NCI-H526 treated with DMSO at 0.1 percent for 48 hours (cell line): Measurements from ENCODE around the gene NPHP3.

Experiments used
- DNase-seq: peaks from one replicate; lab custom pipeline; 2025; lab: John Stamatoyannopoulos, UW

The NPHP3 gene

DNA sequence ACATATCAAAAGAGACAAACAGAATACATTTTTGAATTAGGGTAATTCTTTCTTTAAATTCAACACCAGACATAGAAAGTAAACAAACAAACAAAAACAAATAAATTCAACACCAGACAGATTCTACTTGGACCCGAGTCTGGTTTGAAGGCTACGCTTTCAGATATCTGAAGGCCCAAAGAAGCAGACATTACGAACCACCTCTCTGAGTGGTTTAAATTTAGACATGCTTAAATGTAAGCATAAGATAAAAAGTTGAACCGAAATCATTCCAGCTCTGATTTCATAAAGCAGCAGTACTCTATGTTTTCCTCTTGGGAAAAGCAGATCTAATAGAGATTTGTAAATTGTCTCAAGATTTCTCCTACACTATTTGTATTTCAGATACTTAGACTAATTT is 32.2 kb downstream of the NPHP3 start:
- no peak for DNase-seq

DNA sequence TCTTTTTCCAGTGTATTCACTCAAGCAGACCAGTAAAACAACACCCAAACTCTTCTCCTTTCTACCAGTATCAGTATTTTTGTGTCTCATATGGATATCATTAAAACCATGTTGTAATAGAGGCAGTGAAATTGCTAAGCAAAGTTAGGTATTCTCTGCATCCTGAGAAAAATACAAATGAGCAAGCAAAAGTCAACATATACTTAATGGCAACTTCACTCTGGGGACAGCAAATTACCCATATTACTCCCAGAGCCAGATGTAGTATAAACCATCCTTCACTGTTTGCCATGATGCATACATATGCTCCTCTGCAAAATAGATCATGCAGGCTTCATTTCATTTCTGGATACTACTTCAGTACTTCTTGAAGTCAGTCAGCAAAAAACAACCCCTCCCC is 40.0 kb downstream of the NPHP3 start:
- no peak for DNase-seq

DNA sequence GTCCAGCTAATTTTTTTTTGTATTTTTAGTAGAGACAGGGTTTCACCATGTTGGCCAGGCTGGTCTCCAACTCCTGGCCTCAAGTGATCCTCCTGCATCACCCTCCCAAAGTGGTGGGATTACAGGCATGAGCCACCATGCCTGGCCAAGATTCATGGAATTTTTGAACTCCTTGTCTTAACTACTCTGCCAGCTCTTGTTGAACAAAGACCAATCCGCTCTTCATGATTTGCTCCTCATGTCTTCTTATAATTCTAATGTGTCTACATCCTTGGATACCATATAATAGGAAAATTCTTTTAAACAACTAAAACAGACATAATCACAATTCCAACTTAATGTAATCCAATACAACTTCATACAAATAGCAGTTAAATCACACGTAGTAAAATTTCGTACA is 40.8 kb downstream of the NPHP3 start:
- DNase-seq: no peak

DNA sequence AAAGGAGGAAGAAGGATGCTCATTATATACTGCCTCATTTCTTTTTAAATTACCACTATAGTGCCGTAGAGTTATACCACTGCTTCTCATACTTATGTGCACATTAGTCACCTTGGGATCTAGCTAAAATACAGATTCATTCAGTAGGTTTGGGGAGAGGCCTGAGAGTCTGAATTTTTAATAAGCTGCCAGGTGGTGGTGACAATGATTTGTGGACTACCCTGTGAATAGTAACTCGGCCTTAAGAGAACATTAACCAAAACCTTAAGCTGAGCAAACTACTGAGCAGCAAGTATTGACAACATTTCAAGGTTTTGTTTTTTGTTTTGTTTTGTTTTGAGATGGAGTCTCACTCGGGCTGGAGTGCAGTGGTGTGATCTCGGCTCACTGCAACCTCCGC is 42.3 kb downstream of the NPHP3 start:
- no peak for DNase-seq

DNA sequence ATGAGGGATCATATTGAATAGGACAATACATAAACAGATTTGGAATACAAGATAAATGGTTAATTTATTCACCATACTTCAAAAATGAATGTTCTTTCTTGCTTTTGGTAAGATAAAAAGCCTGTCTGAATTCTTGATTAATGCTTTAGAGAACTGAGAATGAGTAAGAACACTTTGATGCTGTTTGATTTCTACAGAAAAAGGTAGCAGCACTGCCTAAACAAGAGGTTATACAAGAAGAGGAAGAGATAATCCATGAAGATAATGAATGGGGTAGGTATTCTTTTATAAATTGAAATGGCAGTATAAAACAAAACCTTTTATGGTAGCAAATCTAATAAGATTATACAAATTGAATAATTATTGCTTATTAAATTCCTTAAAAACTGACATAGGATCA is 46.8 kb downstream of the NPHP3 start:
- DNase-seq: no peak

DNA sequence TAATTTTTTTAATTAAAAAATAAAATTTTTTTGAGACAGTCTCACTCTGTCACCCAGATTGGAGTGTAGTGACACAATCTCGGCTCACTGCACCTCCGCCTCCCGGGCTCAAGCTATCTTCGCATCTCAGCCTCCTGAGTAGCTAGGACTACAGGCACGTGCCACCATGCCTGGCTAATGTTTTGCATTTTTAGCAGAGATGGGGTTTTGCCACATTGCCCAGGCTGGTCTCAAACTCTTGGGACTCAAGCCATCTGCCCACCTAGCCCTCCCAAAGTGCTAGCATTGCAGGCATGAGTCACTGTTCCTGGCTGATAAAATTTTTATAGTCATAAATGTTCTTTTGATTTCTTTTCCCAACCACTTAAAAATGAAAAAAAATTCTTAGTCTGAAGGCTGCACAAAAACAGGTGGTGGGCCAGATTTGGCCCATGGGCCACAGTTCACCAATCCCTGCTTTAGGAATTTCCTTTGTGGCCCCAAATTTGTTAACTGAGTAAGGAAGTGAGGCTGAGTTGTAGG is 52.9 kb downstream of the NPHP3 start:
- DNase-seq: no peak

DNA sequence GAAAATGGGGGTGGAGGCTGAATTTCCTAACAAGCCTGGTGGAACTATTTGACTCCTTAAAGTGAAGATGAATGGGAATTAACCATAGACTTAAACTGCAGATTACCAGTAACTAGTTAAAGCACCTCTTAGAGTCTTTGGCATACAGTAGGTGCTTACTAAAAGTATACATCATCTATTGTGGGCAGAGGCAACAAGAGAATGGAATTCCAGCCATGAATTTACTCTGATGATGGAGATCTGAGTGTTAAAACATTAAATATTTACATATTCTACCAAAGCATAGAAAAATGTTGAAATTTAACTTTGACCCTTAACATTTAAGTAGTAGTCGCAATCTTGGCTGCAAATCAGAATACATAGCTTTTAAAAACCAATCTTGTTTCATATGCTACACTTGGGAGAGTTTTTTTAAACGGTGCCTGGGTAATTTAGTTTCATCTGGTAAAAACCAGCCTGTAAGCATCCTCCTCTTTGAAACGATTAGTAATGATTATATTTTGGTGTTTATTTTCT is 56.9 kb downstream of the NPHP3 start:
- no peak for DNase-seq

DNA sequence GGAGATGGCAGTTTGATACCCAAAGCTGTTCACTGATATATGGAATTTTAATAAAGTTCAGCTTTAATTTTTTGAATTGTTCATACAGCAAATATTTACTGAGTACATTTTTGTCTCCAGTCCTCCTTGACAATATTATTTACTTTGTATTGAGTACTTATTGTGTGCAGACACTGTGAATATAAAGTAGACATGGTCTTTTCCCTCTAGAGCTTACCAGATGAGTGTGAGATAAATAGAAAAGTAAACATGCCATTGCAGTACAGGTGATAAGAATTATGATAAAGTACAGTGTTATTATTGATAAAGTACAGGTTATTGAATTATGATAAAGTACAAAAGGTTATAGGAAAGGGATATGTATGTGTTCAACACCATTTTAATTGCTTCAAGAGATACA is 60.0 kb downstream of the NPHP3 start:
- DNase-seq: no peak

DNA sequence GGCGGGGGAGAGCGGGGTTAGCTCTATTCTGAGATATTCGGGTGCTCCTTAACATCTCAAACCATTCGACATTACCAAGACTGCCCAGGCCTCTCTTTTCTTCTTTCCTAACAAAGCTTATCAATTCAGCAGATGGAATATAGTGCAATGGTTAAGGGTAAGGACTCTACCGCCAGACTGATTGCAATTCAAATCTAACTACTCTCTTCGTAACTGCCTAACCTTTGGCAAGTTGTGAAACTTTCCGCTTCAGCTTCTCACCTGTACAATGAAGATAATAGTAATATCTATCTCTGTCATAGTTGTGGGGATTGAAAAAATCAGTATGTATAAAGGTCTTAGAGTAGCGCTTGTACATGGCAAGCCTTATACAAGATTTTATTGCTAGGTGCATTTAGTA is 61.1 kb downstream of the NPHP3 start:
- peak; percentile 33 for DNase-seq

DNA sequence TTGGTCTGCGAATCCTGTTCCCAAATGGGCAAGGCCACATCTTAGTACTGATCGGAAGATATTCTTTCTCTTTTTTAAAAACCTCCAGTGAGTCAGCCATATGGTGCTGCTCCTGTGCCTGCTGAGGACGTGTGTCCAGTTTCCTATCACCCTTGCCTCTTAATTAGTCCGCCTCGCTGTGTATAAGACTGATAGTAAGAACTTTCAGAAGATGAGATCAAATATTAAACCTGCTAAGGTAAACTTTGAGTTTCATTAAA is 61.5 kb downstream of the NPHP3 start:
- no peak for DNase-seq

DNA sequence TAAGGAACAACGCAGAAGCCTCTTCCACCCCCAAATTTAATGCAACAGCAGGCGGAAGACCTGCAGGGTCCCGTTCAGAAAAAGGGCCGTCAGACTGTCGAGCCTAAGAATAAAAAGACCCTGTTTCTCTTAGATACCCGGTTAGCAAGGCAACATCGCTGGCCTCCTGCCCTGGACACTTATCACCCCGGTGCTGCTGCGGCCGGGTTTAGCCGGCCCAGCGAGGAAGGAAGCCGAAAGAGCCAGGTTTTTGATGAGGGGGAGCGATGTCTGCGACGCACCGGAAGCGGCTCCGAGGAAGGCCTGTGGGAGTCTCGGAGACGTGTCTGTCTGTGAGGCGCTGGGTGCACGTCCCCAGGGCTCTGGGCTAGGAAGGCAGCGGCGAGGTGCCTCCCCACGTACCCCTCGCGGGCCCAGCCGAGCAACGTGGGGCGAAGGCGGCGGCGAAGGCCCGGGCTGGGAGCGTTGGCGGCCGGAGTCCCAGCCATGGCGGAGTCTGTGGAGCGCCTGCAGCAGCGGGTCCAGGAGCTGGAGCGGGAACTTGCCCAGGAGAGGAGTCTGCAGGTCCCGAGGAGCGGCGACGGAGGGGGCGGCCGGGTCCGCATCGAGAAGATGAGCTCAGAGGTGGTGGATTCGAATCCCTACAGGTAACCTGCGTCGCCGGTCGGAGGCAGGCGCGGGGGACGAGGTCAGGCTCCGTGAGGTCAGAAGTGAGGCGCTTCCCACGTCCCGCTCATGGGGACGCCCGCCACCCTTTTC is 62.0 kb downstream of the NPHP3 start, which contains the start of gene UBA5:
UBA5 (plus strand) TSS at position 278 of the 759 bp plus-strand sequence; CDS start at position 487, 209 bp downstream.
- DNase-seq: peak; percentile 85

DNA sequence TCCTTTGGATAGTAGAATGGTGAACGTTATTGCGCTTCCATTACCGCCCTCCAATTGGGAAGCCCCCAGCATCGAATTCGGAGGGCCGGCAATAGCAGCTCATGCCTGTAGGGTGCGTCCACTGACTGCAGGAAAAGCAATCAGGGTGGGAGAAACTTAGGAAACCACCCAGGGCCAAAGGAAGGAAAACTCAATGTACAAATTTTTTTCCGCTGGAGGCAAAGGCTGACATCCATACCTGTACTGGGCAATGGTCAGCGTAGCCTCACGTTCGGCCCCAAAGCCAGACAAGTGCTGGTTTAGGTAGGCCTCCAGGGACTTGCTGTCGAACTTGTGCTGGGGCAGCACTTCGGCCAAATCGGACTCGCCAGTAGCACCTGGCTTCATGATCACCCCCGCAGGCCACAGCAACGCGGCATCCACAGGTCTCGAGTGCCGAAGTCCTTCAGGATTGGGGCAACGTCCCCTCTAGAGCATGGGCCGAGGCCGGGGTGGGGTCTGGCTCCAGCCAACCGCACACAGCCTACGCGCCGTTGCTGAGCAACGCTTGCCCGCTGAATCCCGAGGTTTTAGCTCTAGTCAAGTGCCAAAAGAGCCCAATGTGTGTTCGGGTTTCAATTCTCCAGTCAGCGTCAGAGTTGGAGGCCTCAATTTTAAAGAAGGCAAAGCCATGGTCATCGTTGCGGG is 62.7 kb downstream of the NPHP3 start, which contains the start of gene ACAD11:
ACAD11 (minus strand) TSS at position 445 of the 687 bp plus-strand sequence; CDS start at position 387, 58 bp downstream.
- DNase-seq: peak; percentile 45

DNA sequence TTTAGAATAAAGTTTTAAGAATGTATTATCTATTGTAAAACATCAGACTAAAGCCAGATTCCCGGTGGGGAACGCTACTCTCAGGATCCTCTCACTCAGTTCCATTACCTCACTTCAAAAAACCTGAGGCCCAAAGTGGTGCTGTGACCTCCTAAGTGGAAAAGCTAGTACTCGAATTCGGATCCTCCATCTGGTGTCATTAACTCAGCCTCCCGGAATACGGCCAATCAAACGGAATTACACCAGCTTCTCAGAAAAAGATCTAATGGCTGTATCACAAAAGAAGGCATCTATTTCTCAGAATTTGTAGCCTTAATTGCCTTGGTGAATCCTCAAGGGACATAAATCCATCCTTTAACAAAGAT is 63.2 kb downstream of the NPHP3 start:
- DNase-seq: no peak

DNA sequence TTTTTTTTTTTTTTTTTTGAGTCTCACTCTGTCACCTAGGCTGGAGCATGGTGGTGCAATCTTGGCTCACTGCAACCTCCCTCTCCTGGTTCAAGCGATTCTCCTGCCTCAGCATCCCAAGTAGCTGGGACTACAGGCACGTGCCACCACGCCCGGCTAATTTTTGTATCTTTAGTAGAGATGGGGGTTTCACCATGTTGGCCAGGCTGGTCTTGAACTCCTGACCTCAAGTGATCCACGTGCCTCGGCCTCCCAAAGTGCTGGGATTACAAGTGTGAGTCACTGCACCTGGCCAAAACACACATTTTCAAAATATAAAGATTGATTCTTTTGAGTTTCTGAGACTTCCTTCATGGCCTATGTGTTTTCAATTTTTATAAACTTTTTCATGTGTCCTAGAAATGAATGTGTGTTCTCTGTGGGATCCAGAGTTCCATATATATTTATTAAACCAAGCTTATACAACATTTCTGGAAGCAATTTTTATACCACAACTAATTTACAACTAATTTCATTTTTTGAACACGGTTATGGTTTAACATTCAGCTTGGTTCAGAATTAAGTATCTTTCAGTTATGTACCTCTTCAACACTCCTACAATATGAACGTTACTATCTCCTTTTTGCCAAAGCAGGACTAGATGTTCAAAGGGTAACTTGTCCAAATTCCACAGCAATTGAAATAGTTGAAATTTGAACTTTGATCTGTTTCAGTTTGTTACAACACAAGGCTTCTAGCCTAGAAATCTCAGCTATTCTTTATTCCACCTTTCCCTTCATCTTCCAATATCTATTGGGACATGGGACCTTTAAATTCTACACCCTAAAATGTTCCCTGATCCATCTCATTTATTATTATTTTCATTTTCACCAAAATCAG is 64.1 kb downstream of the NPHP3 start:
- DNase-seq: no peak

DNA sequence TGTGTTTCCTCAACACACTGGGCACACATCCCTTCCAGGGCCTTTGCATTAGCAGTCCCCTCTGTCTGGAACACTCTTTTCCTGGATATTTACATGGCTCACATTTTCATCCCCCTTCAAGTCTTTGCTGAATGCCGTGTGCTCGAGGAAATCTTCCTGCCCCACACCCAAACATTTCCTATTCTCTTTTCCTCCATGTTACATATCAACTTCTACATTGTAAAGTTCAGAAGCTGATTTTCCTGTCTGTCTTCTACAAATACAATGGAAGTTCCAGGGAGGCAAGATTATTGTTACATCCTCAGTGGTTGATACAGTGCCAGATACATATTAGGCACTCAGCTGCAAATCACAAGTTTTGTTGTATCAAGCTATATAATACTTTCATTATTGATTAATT is 66.7 kb downstream of the NPHP3 start:
- no peak for DNase-seq

DNA sequence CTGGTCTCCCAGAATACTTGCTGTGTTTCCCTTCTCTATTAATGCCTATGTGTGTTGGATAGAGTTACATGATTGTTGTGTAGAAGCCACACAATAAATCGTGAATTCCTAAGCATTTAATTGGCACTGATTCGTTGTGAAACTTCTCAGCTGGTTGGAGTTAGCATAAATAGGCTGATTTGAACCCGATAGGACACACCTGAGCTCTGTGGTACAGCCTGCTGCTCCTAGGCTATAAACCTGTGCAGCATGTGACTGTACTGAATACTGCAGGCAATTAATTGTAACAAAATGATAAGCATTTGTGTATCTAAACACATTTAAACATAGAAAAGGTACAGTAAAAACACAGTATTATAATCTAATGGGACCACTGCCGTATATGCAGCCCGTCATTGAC is 67.5 kb downstream of the NPHP3 start:
- DNase-seq: no peak

DNA sequence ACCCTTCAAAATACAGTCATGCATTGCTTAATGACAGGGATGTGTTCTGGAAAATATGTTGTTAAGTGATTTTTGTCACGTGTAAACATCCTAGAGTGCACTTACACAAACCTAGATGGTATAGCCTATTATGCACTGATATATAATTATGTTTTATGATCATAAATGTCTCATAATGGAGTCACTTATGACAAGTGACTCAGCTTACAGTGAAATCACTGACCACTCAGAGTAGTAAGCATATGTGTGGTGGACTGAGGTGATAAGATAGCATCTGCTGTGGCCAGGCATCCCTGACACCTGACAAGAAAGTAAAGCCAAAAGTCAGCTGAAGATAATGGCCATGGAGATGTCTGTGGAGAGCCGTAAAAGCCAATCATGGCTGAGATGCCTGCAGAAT is 68.0 kb downstream of the NPHP3 start:
- no peak for DNase-seq

DNA sequence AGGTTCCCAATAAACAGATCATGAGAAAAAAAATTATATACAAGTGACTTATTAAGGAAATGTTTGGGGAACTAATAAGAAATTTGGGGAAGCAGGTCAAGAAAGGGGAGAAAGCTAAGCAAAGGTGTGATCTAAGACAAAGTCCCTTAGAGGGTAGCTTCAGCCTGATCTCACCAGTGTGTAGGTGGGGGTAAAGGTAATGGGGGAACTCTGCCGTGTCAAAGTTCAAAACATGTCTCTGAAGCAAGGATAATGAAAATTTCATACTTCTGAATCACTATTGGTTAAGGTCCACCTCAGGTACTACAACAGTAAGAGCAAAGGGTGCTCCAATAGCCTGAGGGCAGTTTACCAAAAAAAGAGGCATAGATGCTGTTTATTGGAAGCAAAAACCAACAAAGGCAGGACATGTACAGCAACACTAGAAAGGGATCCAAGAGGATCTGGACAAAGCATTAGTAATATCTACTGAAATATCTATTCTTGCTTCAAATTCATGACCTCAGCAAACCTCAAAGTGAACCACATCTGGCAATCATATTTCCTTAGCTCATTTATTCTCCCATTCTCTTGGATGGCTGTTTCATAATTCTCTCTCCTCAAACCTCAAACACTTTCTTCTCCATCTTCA is 69.5 kb downstream of the NPHP3 start:
- DNase-seq: no peak

DNA sequence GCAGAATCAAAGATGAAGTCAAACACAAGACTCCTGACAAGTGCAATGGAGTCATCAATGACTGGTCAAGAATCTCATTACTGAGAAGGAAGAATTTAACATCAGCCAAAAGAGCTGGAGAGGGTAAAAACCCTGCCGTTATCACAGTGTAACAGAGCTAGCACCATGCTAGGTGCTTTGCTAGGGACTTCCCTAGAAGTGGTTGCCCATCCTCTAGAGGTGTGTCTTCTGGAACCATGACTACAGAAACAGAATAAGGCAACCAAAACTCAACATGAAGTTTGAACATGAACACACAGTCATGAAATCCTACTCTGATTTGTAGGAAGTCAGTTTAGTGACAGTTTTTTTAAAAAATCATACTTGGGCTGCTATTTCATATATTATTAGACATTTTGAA is 72.1 kb downstream of the NPHP3 start:
- no peak for DNase-seq

DNA sequence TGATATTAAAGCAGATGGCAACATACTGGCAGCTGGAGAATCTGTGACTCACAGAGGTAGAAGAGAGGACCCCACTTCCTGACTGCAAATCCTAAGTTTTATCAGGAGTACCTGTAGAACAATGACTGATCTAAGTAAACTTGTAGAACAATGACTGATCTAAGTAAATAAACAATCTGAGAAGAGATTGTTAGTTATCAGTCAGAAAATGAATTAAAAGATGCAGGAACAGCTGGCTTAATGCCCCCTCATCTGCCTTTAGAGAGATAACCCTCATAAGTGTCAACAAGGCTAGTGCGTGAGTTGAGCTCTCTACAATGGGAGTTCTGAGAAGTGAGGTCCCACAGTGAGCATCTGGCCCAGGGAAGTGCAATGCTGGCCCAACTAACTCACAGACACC is 77.2 kb downstream of the NPHP3 start:
- no peak for DNase-seq

DNA sequence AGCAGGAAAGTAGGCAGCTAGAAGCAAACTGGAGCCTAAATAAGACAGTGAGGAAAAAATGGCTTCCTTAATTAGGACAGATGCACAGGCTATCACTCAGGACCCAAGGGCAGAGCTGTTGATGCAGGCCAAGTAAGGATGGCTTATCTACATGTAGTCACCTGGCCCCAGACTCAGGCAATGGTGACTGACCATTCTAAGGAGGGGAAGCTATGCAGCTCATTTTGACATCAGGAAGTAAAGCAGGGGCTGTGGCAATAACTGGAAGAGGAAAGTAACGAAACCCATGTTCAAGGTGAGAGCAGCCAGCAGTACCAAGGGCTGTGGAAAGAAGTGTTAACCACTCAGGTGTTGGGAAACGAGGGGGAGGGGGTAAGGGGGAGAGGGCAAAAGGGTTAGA is 78.8 kb downstream of the NPHP3 start:
- DNase-seq: no peak

DNA sequence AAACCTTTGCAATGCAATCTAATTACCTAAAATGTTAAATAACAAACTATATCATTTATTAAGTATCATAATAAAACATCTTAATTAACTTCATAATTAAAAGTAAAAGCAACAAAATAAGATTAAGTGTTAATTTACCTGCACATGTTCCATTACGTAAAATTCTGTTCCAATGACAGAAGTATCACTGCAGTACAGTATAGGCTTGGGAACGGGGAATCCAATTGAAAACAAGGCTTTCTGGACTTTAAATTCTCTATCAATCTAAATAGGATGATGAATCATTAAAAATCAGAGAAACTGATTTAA is 79.7 kb downstream of the NPHP3 start:
- no peak for DNase-seq
